GM12878 (cell line): Measurements from ENCODE around the gene PHPT1. TPM values are rescaled to one million over a fixed set of nuclear protein-coding genes. Genes with fewer than 3 reads are reported as not detected.

Source experiments
- ATF7 ChIP-seq: fragments of 450-650 bp; IDR thresholded peaks from 2 replicates; pipeline ENCODE4 v1.6.1; 2016; ENCODE audit warnings: low read depth, mild to moderate bottlenecking
- BMI1 ChIP-seq: fragments of 450-650 bp; IDR thresholded peaks from 2 replicates; pipeline ENCODE4 v1.6.1; 2016; ENCODE audit warnings: mild to moderate bottlenecking, moderate library complexity, borderline replicate concordance
- CHD4 ChIP-seq: fragments of 200-600 bp; sonication (generic); IDR thresholded peaks from 2 replicates; pipeline ENCODE4 v1.6.1; 2016; ENCODE audit warnings: mild to moderate bottlenecking
- CTCF ChIP-seq, 3 experiments: IDR thresholded peaks in 2 of 3; conservative IDR thresholded peaks in 1 of 3; 2 replicates each; pipeline ENCODE4 v1.5.1; 2011; ENCODE audit warnings: low read depth in 3 of 3, low read length in 3 of 3, mild to moderate bottlenecking in 3 of 3, control low read depth in 2 of 3, moderate library complexity in 2 of 3, inconsistent platforms in 1 of 3, mixed read lengths in 1 of 3; ENCODE audit not compliant: control insufficient read depth in 2 of 3, insufficient read depth in 1 of 3; ENCODE audit errors: extremely low read depth in 1 of 3
- E2F8 ChIP-seq: fragments of 450-650 bp; IDR thresholded peaks from 2 replicates; pipeline ENCODE4 v1.6.1; 2018; ENCODE audit warnings: mild to moderate bottlenecking, low read depth, moderate library complexity; ENCODE audit not compliant: partially characterized antibody
- ETV6 ChIP-seq, 2 experiments: fragments of 450-650 bp in 1 of 2; IDR thresholded peaks in 1 of 2; conservative IDR thresholded peaks in 1 of 2; 2 replicates each; pipeline ENCODE4 v1.6.1; 2014; ENCODE audit warnings: antibody characterized with exemption in 1 of 2, borderline replicate concordance in 1 of 2, low read depth in 1 of 2, mild to moderate bottlenecking in 1 of 2, moderate library complexity in 1 of 2
- FOS ChIP-seq: IDR thresholded peaks from 3 replicates; pipeline ENCODE4 v1.6.1; 2011; ENCODE audit warnings: borderline replicate concordance; ENCODE audit not compliant: insufficient read length; ENCODE audit errors: extremely low read depth
- HDAC6 ChIP-seq: fragments of 200-600 bp; sonication (generic); IDR thresholded peaks from one replicate; pipeline ENCODE4 v1.8.0; 2017; ENCODE audit warnings: antibody characterized with exemption; ENCODE audit not compliant: unreplicated experiment
- NFIC ChIP-seq: IDR thresholded peaks from 2 replicates; pipeline ENCODE4 v1.6.1; 2012; ENCODE audit warnings: low read depth, mild to moderate bottlenecking, inconsistent platforms, low read length, moderate library complexity
- NFYB ChIP-seq: IDR thresholded peaks from 2 replicates; pipeline ENCODE4 v1.6.1; 2011; ENCODE audit warnings: low read depth, mild to moderate bottlenecking, low read length, improper control_type of control experiment, moderate library complexity; ENCODE audit not compliant: insufficient read depth
- PAX8 ChIP-seq: fragments of 450-650 bp; IDR thresholded peaks from 2 replicates; pipeline ENCODE4 v1.6.1; 2017; ENCODE audit warnings: mild to moderate bottlenecking, moderate library complexity
- POLR2AphosphoS2 ChIP-seq: IDR thresholded peaks from 2 replicates; pipeline ENCODE4 v1.6.1; 2011; ENCODE audit warnings: low read depth, mild to moderate bottlenecking, low read length, improper control_type of control experiment, moderate library complexity
- POLR2AphosphoS5 ChIP-seq: IDR thresholded peaks from 2 replicates; pipeline ENCODE4 v1.6.1; 2011; ENCODE audit warnings: mild to moderate bottlenecking, low read length, inconsistent platforms
- SMARCA5 ChIP-seq: fragments of 450-650 bp; IDR thresholded peaks from 2 replicates; pipeline ENCODE4 v1.6.1; 2017; ENCODE audit warnings: mild to moderate bottlenecking
- TBL1XR1 ChIP-seq: IDR thresholded peaks from 2 replicates; pipeline ENCODE4 v1.6.1; 2012; ENCODE audit warnings: low read depth, low read length, improper control_type of control experiment
- YBX1 ChIP-seq: fragments of 450-650 bp; IDR thresholded peaks from 2 replicates; pipeline ENCODE4 v1.6.1; 2016; ENCODE audit warnings: antibody characterized with exemption
- ZNF622 ChIP-seq: fragments of 450-650 bp; IDR thresholded peaks from 2 replicates; pipeline ENCODE4 v1.6.1; 2017; ENCODE audit warnings: mild to moderate bottlenecking, inconsistent platforms
- polyA plus RNA-seq, 11 experiments: library from polyadenylated mRNA; depleted of rRNA in 4 of 11; unstranded in 6 of 11; stranded (reverse) in 5 of 11; fragments of >200 nt; fragmentation: Nextera tagmentation in 4 of 11; fragmentation: Illumina TruSeq in 1 of 11; extraction: Ambion mirVana in 4 of 11; extraction: Trizol in 1 of 11; gene quantifications; 1 replicate in 1 of 11; 2 replicates in 10 of 11; pipeline versions ENCODE4 v1.2.1 to v1.2.3, GENCODE V29; 2011 to 2016; ENCODE audit warnings: inconsistent platforms in 2 of 11, missing spikeins in 2 of 11, low read depth in 1 of 11
- total RNA-seq, 4 experiments: library from RNA; depleted of rRNA in 3 of 4; stranded (reverse); fragments of >200 nt in 3 of 4; fragmentation: Illumina TruSeq in 1 of 4; extraction: Trizol in 1 of 4; gene quantifications; 2 replicates each; pipeline versions ENCODE4 v1.2.1 to v1.2.3, GENCODE V29; 2013 to 2021
- TF ChIP-seq, protein P1 (sequence below): fragments of 450-650 bp; IDR thresholded peaks from 2 replicates; pipeline ENCODE4 v1.6.1; 2017; ENCODE audit warnings: mild to moderate bottlenecking, moderate library complexity

Gene PHPT1
- total and polyA plus RNA-seq, 10 of the 15 experiments (the other 5 are each of a cell fraction or from before 2014, with no cell fraction given), result 56.2 to 323 (median 140) TPM

DNA sequence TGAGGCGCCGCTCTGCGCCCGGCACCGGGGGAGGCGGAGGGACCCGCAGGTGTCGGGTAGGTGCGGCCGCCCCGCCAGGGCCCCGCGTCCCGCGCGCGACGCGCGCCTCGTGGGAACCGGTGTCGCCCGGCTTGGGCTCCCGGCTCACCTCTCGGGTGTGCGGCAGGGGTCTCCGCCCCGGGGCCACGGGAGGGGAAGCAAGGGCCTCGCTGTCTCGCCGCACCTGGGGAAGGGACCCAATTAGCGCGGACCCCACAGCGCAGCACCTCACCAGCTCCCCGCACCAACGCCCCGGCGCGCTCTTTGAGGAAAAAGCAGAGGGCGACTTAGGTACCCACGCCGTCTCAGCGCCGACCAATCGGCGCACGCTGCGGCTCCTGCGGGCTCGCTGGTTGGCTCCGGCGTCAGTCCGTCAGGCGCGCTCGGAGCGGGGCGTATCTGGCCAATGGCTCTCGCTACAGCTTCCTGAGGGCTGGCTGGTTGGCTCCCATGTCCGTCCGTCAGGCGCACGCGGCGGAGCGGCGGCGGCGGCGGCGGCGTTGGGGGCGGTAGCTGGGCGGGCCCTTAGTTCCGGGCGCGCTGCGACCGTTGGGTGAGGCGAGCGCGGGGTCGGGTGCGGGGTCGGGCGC, 36.9 kb downstream of the PHPT1 start, which contains the start of gene TRAF2 (continued):
- TF ChIP-seq ETV6 (conservative IDR thresholded peaks at IDR 0.05 in 1 of 2, IDR thresholded peaks at IDR 0.05 in 1 of 2; ENCODE audit: borderline replicate concordance in 1 of 2, low read depth in 1 of 2) (no peak), POLR2AphosphoS2 (peak; percentile 77), HDAC6 (peak; percentile 67), ZNF622 (no peak), TBL1XR1 (0 out of 2 replicates have a peak, but pooled peaks have one; percentile 29), CTCF (IDR thresholded peaks at IDR 0.05 in 2 of 3, conservative IDR thresholded peaks at IDR 0.05 in 1 of 3; ENCODE audit: control insufficient read depth in 2 of 3, extremely low read depth in 1 of 3, insufficient read depth in 1 of 3, low read depth in 3 of 3, low read length in 3 of 3) (0 out of 6 replicates have a peak, but pooled peaks of 1 of the 3 experiments have one; percentile 3), POLR2AphosphoS5 (peak; percentile 90), NFIC (no peak), SMARCA5 (0 out of 2 replicates have a peak, but pooled peaks have one; percentile 35), YBX1 (no peak), E2F8 (no peak), FOS (peak; percentile 100), BMI1 (no peak), CHD4 (no peak), PAX8 (no peak), ATF7 (no peak), NFYB (peak; percentile 100)
- TF ChIP-seq, protein P1, sequence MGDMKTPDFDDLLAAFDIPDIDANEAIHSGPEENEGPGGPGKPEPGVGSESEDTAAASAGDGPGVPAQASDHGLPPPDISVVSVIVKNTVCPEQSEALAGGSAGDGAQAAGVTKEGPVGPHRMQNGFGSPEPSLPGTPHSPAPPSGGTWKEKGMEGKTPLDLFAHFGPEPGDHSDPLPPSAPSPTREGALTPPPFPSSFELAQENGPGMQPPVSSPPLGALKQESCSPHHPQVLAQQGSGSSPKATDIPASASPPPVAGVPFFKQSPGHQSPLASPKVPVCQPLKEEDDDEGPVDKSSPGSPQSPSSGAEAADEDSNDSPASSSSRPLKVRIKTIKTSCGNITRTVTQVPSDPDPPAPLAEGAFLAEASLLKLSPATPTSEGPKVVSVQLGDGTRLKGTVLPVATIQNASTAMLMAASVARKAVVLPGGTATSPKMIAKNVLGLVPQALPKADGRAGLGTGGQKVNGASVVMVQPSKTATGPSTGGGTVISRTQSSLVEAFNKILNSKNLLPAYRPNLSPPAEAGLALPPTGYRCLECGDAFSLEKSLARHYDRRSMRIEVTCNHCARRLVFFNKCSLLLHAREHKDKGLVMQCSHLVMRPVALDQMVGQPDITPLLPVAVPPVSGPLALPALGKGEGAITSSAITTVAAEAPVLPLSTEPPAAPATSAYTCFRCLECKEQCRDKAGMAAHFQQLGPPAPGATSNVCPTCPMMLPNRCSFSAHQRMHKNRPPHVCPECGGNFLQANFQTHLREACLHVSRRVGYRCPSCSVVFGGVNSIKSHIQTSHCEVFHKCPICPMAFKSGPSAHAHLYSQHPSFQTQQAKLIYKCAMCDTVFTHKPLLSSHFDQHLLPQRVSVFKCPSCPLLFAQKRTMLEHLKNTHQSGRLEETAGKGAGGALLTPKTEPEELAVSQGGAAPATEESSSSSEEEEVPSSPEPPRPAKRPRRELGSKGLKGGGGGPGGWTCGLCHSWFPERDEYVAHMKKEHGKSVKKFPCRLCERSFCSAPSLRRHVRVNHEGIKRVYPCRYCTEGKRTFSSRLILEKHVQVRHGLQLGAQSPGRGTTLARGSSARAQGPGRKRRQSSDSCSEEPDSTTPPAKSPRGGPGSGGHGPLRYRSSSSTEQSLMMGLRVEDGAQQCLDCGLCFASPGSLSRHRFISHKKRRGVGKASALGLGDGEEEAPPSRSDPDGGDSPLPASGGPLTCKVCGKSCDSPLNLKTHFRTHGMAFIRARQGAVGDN, result no peak; the same call in 1 of the 2 replicates
